ENCODE measurements around the gene NDFIP2. TPM values are rescaled to one million over a fixed set of nuclear protein-coding genes. Genes with fewer than 3 reads are reported as not detected.

Gene NDFIP2
- total RNA-seq, 1 experiment from 2014 or later = 31.0 TPM

GRCh38 chr13:79434556-79434955 is 46.4 kb upstream of the NDFIP2 start:
- Histone ChIP-seq H3K27ac (ENCODE audit: insufficient read length, low read depth, low read length) (no peak overlapping the region), H3K18ac (ENCODE audit: insufficient read length, low read depth, low read length) (no peak overlapping the region), H3K4me1 (ENCODE audit: insufficient read depth, low read length) (no peaks in the 10 kb centered on the region), H3K23ac (ENCODE audit: insufficient read length, low read depth, low read length) (no peak overlapping the region), H3K14ac (ENCODE audit: insufficient read depth, low read length) (no peak overlapping the region), H2BK15ac (ENCODE audit: low read depth, low read length) (no peak overlapping the region), H3K9me3 (ENCODE audit: control insufficient read depth, low read depth, low read length) (no peaks in the 10 kb centered on the region), H3K9ac (ENCODE audit: extremely low read depth, insufficient read length, low read length) (no peak overlapping the region), H4K8ac (replicated peaks; ENCODE audit: insufficient read length, low read depth, low read length) (no peak overlapping the region), H3K79me1 (ENCODE audit: insufficient read depth, low read depth, low read length, poor library complexity, severe bottlenecking) (no peaks in the 10 kb centered on the region), H2BK12ac (ENCODE audit: insufficient read length, low read depth, low read length) (no peak overlapping the region), H2BK20ac (ENCODE audit: low read depth, low read length, poor library complexity, severe bottlenecking) (no peak overlapping the region), H3K79me2 (ENCODE audit: insufficient read depth, low read length) (no peaks in the 10 kb centered on the region), H4K5ac (ENCODE audit: insufficient read length, low read depth, low read length) (no peak overlapping the region), H4K91ac (ENCODE audit: insufficient read length, low read depth, low read length) (no peak overlapping the region), H2AK5ac (ENCODE audit: insufficient read length, low read length) (no peak overlapping the region), H3K23me2 (ENCODE audit: insufficient read length, low read depth, low read length, poor library complexity, severe bottlenecking) (no peaks in the 10 kb centered on the region), H2BK5ac (ENCODE audit: insufficient read length, low read length) (no peak overlapping the region), H2BK120ac (ENCODE audit: low read depth, low read length, poor library complexity, severe bottlenecking) (no peak overlapping the region), H3K4ac (ENCODE audit: low read depth, low read length) (no peak overlapping the region), H3K27me3 (ENCODE audit: insufficient read depth, low read length) (no peaks in the 10 kb centered on the region), H4K20me1 (ENCODE audit: control insufficient read depth, insufficient read depth, insufficient read length) (no peaks in the 10 kb centered on the region), H3T11ph (ENCODE audit: low read length) (no peak overlapping the region), H2AFZ (ENCODE audit: low read length) (no peak overlapping the region), H3K4me2 (ENCODE audit: insufficient read depth, insufficient read length, low read length) (no peak overlapping the region), H3K56ac (ENCODE audit: insufficient read length, low read depth, low read length) (no peak overlapping the region)
- Mint-ChIP-seq H3K9me3 (no peaks in the 10 kb centered on the region), H3K36me3 (ENCODE audit: insufficient read depth in 1 of 3, low read depth in 3 of 3) (no peaks in the 10 kb centered on the region), H3K4me1 (no peaks in the 10 kb centered on the region), H3K27ac (no peak overlapping the region), H3K4me3 (no peak overlapping the region), H3K27me3 (ENCODE audit: low read depth) (no peaks in the 10 kb centered on the region)
- DNase-seq = no peak
- WGBS (ENCODE audit: extremely low coverage, insufficient read length, low lambda C conversion rate) = no CpG with 5 or more reads among the region's 1 CpG
- no peak for TF ChIP-seq CTCF (conservative IDR thresholded peaks at IDR 0.05)

Measured in H9 (cell line).